HepG2 (cell line): Measurements from ENCODE around the gene IGFBP7. TPM values are rescaled to one million over a fixed set of nuclear protein-coding genes. Genes with fewer than 3 reads are reported as not detected.

Experiments
- ATAC-seq: fragments of 200-7000 bp; cut with Tn5 transposase; 3 replicates; pipeline ENCODE4 v1.9.1; 2020; ENCODE audit warnings: mild to moderate bottlenecking, moderate library complexity
- BruUV-seq: library from RNA; stranded (reverse); fragments of 400-500 nt; replicated peaks from 2 replicates; lab custom pipeline; 2021; lab: Mats Ljungman, UMichigan
- CTCF ChIA-PET: fragments of 300-600 bp; formaldehyde crosslinking; extraction: SDS; loops from one replicate; lab custom pipeline; 2021; ENCODE audit warnings: low total read pairs, inconsistent platforms, low intra/inter-chr PET ratio; lab: Yijun Ruan, JAX
- POLR2A ChIA-PET: fragments of 350-600 bp; sonication (Branson Sonifier 250); formaldehyde crosslinking; loops from one replicate; lab custom pipeline; 2020; ENCODE audit warnings: antibody characterized with exemption, inconsistent platforms; lab: Yijun Ruan, JAX
- DNase-seq: peaks from one replicate; pipeline ENCODE4 v3.0.0-alpha.2; 2015; ENCODE audit warnings: low spot score
- FAIRE-seq: peaks from 3 replicates; lab custom pipeline; 2011; peaks lifted over from hg19 to GRCh38; lab: Jason Lieb, UNC
- H2AFZ ChIP-seq: one replicate; pipeline ENCODE4 v1.6.1; 2011; ENCODE audit warnings: low read length, inconsistent platforms
- H3K27ac ChIP-seq: fragments of 300-600 bp; 3 replicates; pipeline ENCODE4 v1.8.0; 2011; ENCODE audit warnings: mixed run types, mild to moderate bottlenecking, mixed read lengths, low read length, inconsistent platforms; ENCODE audit not compliant: insufficient read depth; ENCODE audit errors: extremely low read length
- H3K27me3 ChIP-seq, 2 experiments: fragments of 200-600 bp in 1 of 2; 2 replicates in 1 of 2; 3 replicates in 1 of 2; pipeline versions ENCODE4 v1.6.0 to v1.8.0; 2011; ENCODE audit warnings: low read length in 2 of 2, mild to moderate bottlenecking in 2 of 2, moderate library complexity in 2 of 2, inconsistent platforms in 1 of 2; ENCODE audit not compliant: insufficient read depth in 2 of 2, control insufficient read depth in 1 of 2
- H3K36me3 ChIP-seq, 2 experiments: fragments of 200-600 bp in 1 of 2; replicated peaks in 1 of 2; 2 replicates in 1 of 2; 3 replicates in 1 of 2; pipeline versions ENCODE4 v1.5.1 to v1.8.0; 2011; ENCODE audit warnings: low read length in 2 of 2, inconsistent platforms in 1 of 2; ENCODE audit not compliant: insufficient read depth in 2 of 2, control insufficient read depth in 1 of 2
- H3K4me1 ChIP-seq: 2 replicates; pipeline ENCODE4 v1.5.1; 2012; ENCODE audit warnings: low read length, inconsistent platforms; ENCODE audit not compliant: insufficient read depth
- H3K4me2 ChIP-seq: 2 replicates; pipeline ENCODE4 v1.6.0; 2011; ENCODE audit warnings: low read depth, low read length, inconsistent platforms
- H3K4me3 ChIP-seq, 3 experiments: fragments of 200-600 bp in 1 of 3; sonication (generic), shearing (Covaris generic) in 1 of 3; replicated peaks in 1 of 3; 2 replicates each; pipeline ENCODE4 v1.5.1; 2011 to 2016; ENCODE audit warnings: low read length in 3 of 3, inconsistent platforms in 2 of 3, low read depth in 2 of 3, mild to moderate bottlenecking in 2 of 3, control low read depth in 1 of 3, mixed read lengths in 1 of 3; ENCODE audit not compliant: insufficient read depth in 1 of 3
- H3K79me2 ChIP-seq: one replicate; pipeline ENCODE4 v1.6.1; 2011; ENCODE audit warnings: low read length, inconsistent platforms; ENCODE audit not compliant: insufficient read depth
- H3K9ac ChIP-seq: 2 replicates; pipeline ENCODE4 v1.6.0; 2011; ENCODE audit warnings: mild to moderate bottlenecking, low read depth, low read length, inconsistent platforms; ENCODE audit not compliant: insufficient read depth
- H3K9me3 ChIP-seq: 2 replicates; pipeline ENCODE4 v1.5.1; 2012; ENCODE audit warnings: mild to moderate bottlenecking, low read length
- H4K20me1 ChIP-seq: 2 replicates; pipeline ENCODE4 v1.6.0; 2011; ENCODE audit warnings: inconsistent platforms, mild to moderate bottlenecking, low read length, moderate library complexity; ENCODE audit not compliant: insufficient read depth
- ATM ChIP-seq: fragments of 450-650 bp; IDR thresholded peaks from 2 replicates; pipeline ENCODE4 v1.7.1; 2017; ENCODE audit warnings: mild to moderate bottlenecking, borderline replicate concordance
- IKZF5 ChIP-seq: IDR thresholded peaks from 2 replicates; pipeline ENCODE4 v1.6.1; 2018; ENCODE audit warnings: missing genetic modification reagents, mild to moderate bottlenecking, missing compliant biosample characterization
- NFIC ChIP-seq: IDR thresholded peaks from 2 replicates; pipeline ENCODE4 v1.6.1; 2012; ENCODE audit warnings: mild to moderate bottlenecking, low read length, inconsistent platforms
- TSC22D2 ChIP-seq: sonication (generic); formaldehyde crosslinking; IDR thresholded peaks from 2 replicates; pipeline ENCODE4 v1.5.1; 2020; ENCODE audit warnings: missing genetic modification reagents, mild to moderate bottlenecking, borderline replicate concordance
- YEATS4 ChIP-seq: sonication (generic); formaldehyde crosslinking; IDR thresholded peaks from 2 replicates; pipeline ENCODE4 v1.4.0; 2020; ENCODE audit warnings: missing genetic modification reagents, borderline replicate concordance
- ZFP90 ChIP-seq: sonication (generic); formaldehyde crosslinking; IDR thresholded peaks from 2 replicates; pipeline ENCODE4 v1.8.0; 2022; ENCODE audit warnings: missing genetic modification reagents, mild to moderate bottlenecking, inconsistent platforms, borderline replicate concordance
- ZNF101 ChIP-seq: sonication (generic); formaldehyde crosslinking; IDR thresholded peaks from 2 replicates; pipeline ENCODE4 v1.4.0; 2020; ENCODE audit warnings: mild to moderate bottlenecking, low read depth, missing genetic modification reagents, borderline replicate concordance
- ZNF317 ChIP-seq: sonication (generic); formaldehyde crosslinking; IDR thresholded peaks from 2 replicates; pipeline ENCODE4 v1.5.0; 2020; ENCODE audit warnings: mild to moderate bottlenecking, missing genetic modification reagents
- ZNF34 ChIP-seq: sonication (generic); formaldehyde crosslinking; IDR thresholded peaks from 2 replicates; pipeline ENCODE4 v1.4.0; 2020; ENCODE audit warnings: mild to moderate bottlenecking, missing genetic modification reagents, borderline replicate concordance
- ZNF646 ChIP-seq: sonication (generic); formaldehyde crosslinking; IDR thresholded peaks from 2 replicates; pipeline ENCODE4 v1.9.0; 2021; ENCODE audit warnings: mild to moderate bottlenecking, missing genetic modification reagents
- WGBS: methylation state at CpG from one replicate; pipeline ENCODE4 v1.1.6; 2017; ENCODE audit warnings: low lambda C conversion rate; 5-methylcytosine and 5-hydroxymethylcytosine counted together
- in situ Hi-C: cut with HindIII; loops from 2 replicates; pipeline ENCODE4 v1.10.0; 2017; ENCODE audit warnings: low pct_unique_long_range_greater_than_20kb; ENCODE audit not compliant: extremely low pct_ligation_motif_present
- intact Hi-C: fragments of 100-400 bp; cut with micrococcal nuclease; formaldehyde crosslinking; loops from one replicate; pipeline ENCODE4 v1.10.0; 2022; ENCODE audit not compliant: unreplicated experiment
- polyA plus RNA-seq, 8 experiments: library from polyadenylated mRNA; depleted of rRNA in 3 of 8; stranded (reverse) in 7 of 8; unstranded in 1 of 8; fragments of >200 nt; fragmentation: Illumina TruSeq in 4 of 8; extraction: Trizol in 4 of 8; gene quantifications; 2 replicates each; pipeline versions ENCODE4 v1.2.1 to v1.2.3, GENCODE V29; 2011 to 2016; ENCODE audit warnings: low read depth in 4 of 8, missing spikeins in 1 of 8, mixed read lengths in 1 of 8; ENCODE audit not compliant: insufficient read depth in 1 of 8
- total RNA-seq, 5 experiments: library from RNA; depleted of rRNA; stranded (reverse); fragments of >200 nt; fragmentation: Illumina TruSeq; extraction: Trizol; gene quantifications; 2 replicates each; pipeline ENCODE4 v1.2.3, GENCODE V29; 2016; ENCODE audit warnings: low read depth in 1 of 5
- TF ChIP-seq, protein P1 (sequence below): IDR thresholded peaks from 2 replicates; pipeline ENCODE4 v1.6.1; 2016; ENCODE audit warnings: control low read depth
- TF ChIP-seq, protein P2 (sequence below): sonication (generic); formaldehyde crosslinking; IDR thresholded peaks from 2 replicates; pipeline ENCODE4 v1.4.0; 2020; ENCODE audit warnings: missing genetic modification reagents

IGFBP7 gene
- total and polyA plus RNA-seq, 2 of the 13 experiments (the other 11 are each of a cell fraction or from before 2014, with no cell fraction given), result 1.1 to 1.3 TPM

DNA sequence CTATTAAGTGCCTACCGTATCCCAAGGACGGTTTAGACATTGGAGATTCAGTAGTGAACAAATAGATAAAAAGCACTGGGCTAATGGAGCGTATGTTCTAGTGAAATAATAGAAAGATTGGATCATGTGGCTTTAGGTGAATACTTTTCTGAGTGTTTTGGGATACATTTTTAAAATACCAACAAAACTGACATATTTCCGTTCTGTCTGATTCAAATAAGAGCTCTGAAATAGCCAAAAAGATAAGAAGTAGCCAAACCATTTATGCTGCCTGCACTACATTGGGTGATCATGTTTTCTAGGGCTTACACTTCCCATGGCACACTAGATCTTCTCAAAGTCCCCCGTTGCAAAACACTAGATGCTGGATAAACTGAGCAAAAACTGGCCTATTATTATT is 14.2 kb downstream of the IGFBP7 start (continued):
- TF ChIP-seq ZNF646 (CRISPR knock-in tag), result no peak
- TF ChIP-seq IKZF5 (CRISPR knock-in tag), result no peak
- no peak for TF ChIP-seq ATM

DNA sequence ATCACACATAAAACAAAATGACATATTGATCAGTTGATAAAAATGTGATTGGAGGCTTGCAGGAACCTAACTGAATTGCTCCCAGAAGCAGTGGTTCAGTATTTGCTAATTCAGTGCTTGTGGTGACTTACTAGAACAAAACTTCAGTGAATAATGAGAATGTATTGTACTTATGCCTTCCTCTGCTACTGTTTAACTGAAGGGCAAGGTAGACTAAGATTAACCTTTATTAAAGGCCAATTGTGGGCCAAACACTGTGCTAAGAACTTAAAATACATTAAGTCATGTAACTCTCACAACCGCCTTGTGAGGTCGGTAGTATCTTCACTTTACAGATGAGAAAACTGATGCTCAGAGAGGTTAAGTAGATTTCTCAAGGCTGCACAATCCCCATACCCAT is 14.9 kb downstream of the IGFBP7 start:
- H4K20me1 ChIP-seq, result no peaks in the 10 kb centered on the region
- peaks cover 0 to 1% of the 10 kb centered on the region in 2 experiments; a peak in 1 of 5 replicates for H3K27me3 ChIP-seq
- in situ Hi-C loops (no loop called here), intact Hi-C loops (no loop called here)
- ChIA-PET CTCF (no interaction called here), POLR2A (no interaction called here)
- no peak for ATAC-seq
- H3K4me3 ChIP-seq, result no peak overlapping the region
- no peaks in the 10 kb centered on the region for H3K9me3 ChIP-seq
- H3K79me2 ChIP-seq, result no peaks in the 10 kb centered on the region
- BruUV-seq, result no TSS peak
- FAIRE-seq, result no peak
- WGBS, result 95% methylated on average over 2 of the region's 2 CpGs
- no peak overlapping the region for H3K4me2 ChIP-seq
- H3K4me1 ChIP-seq, result peaks cover 19% of the 10 kb centered on the region
- no peak overlapping the region for H3K27ac ChIP-seq
- DNase-seq, result no peak
- no peak overlapping the region for H3K9ac ChIP-seq
- H2AFZ ChIP-seq, result no peak overlapping the region
- H3K36me3 ChIP-seq, result no peaks in the 10 kb centered on the region
- TF ChIP-seq ZFP90 (no peak), ZNF34 (CRISPR knock-in tag) (no peak), ZNF317 (no peak), ZNF101 (no peak), NFIC (no peak), YEATS4 (CRISPR knock-in tag) (no peak), TSC22D2 (no peak)
- TF ChIP-seq, protein P1, sequence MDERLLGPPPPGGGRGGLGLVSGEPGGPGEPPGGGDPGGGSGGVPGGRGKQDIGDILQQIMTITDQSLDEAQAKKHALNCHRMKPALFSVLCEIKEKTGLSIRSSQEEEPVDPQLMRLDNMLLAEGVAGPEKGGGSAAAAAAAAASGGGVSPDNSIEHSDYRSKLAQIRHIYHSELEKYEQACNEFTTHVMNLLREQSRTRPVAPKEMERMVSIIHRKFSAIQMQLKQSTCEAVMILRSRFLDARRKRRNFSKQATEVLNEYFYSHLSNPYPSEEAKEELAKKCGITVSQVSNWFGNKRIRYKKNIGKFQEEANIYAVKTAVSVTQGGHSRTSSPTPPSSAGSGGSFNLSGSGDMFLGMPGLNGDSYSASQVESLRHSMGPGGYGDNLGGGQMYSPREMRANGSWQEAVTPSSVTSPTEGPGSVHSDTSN (CRISPR knock-in tag), result no peak
- TF ChIP-seq, protein P2, sequence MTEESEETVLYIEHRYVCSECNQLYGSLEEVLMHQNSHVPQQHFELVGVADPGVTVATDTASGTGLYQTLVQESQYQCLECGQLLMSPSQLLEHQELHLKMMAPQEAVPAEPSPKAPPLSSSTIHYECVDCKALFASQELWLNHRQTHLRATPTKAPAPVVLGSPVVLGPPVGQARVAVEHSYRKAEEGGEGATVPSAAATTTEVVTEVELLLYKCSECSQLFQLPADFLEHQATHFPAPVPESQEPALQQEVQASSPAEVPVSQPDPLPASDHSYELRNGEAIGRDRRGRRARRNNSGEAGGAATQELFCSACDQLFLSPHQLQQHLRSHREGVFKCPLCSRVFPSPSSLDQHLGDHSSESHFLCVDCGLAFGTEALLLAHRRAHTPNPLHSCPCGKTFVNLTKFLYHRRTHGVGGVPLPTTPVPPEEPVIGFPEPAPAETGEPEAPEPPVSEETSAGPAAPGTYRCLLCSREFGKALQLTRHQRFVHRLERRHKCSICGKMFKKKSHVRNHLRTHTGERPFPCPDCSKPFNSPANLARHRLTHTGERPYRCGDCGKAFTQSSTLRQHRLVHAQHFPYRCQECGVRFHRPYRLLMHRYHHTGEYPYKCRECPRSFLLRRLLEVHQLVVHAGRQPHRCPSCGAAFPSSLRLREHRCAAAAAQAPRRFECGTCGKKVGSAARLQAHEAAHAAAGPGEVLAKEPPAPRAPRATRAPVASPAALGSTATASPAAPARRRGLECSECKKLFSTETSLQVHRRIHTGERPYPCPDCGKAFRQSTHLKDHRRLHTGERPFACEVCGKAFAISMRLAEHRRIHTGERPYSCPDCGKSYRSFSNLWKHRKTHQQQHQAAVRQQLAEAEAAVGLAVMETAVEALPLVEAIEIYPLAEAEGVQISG (CRISPR knock-in tag), result no peak
